GM15510 (cell line): ENCODE measurements around the gene MAP3K9.

Experiments
- POLR2A ChIP-seq: IDR thresholded peaks from 3 replicates; pipeline ENCODE4 v1.6.1; 2011; ENCODE audit warnings: borderline replicate concordance; ENCODE audit not compliant: insufficient read length; ENCODE audit errors: extremely low read depth

The MAP3K9 gene

GRCh38 chr14:70726651-70727375 lies 82.5 kb downstream of the MAP3K9 start:
- TF ChIP-seq POLR2A, result no peak

GRCh38 chr14:70724944-70725343 lies 84.4 kb downstream of the MAP3K9 start:
- TF ChIP-seq POLR2A, result no peak

- no peak for TF ChIP-seq POLR2A
Measured at GRCh38 chr14:70724110-70724509, 85.2 kb downstream of the MAP3K9 start.

- TF ChIP-seq POLR2A, result no peak
Measured at GRCh38 chr14:70723276-70723675, 86.0 kb downstream of the MAP3K9 start.

GRCh38 chr14:70722418-70722817 lies 86.9 kb downstream of the MAP3K9 start:
- TF ChIP-seq POLR2A, result no peak

- no peak for TF ChIP-seq POLR2A
Measured at GRCh38 chr14:70721542-70721941, 87.8 kb downstream of the MAP3K9 start.

GRCh38 chr14:70718383-70719118 lies 90.8 kb downstream of the MAP3K9 start:
- TF ChIP-seq POLR2A, result no peak

- no peak for TF ChIP-seq POLR2A
Measured at GRCh38 chr14:70716958-70717357, 92.4 kb downstream of the MAP3K9 start.

- TF ChIP-seq POLR2A, result no peak
Measured at GRCh38 chr14:70716483-70716882, 92.8 kb downstream of the MAP3K9 start.

GRCh38 chr14:70714055-70714550 lies 95.2 kb downstream of the MAP3K9 start:
- TF ChIP-seq POLR2A, result no peak

GRCh38 chr14:70713511-70713916 lies 95.8 kb downstream of the MAP3K9 start:
- no peak for TF ChIP-seq POLR2A

GRCh38 chr14:70713096-70713495 lies 96.2 kb downstream of the MAP3K9 start:
- TF ChIP-seq POLR2A, result no peak

GRCh38 chr14:70711451-70711850 lies 97.9 kb downstream of the MAP3K9 start:
- TF ChIP-seq POLR2A, result no peak

GRCh38 chr14:70709726-70710382 lies 99.5 kb downstream of the MAP3K9 start:
- TF ChIP-seq POLR2A, result no peak
